HepG2 (cell line): ENCODE data around the gene TRPT1. TPM values are rescaled to one million over a fixed set of nuclear protein-coding genes. Genes with fewer than 3 reads are reported as not detected.

Experiments used
- CENPX ChIP-seq: sonication (generic); formaldehyde crosslinking; IDR thresholded peaks from 2 replicates; pipeline ENCODE4 v1.9.0; 2021; ENCODE audit warnings: mild to moderate bottlenecking, missing genetic modification reagents, moderate library complexity
- CREB1 ChIP-seq, 2 experiments: fragments of 450-650 bp in 1 of 2; IDR thresholded peaks; 2 replicates each; pipeline ENCODE4 v1.6.1; 2016 to 2017; ENCODE audit warnings: control low read depth in 1 of 2, mild to moderate bottlenecking in 1 of 2, missing compliant biosample characterization in 1 of 2, missing genetic modification characterization in 1 of 2
- DR1 ChIP-seq: sonication (generic); formaldehyde crosslinking; IDR thresholded peaks from 2 replicates; pipeline ENCODE4 v1.8.0; 2021; ENCODE audit warnings: mild to moderate bottlenecking, missing genetic modification reagents, inconsistent platforms
- SETDB1 ChIP-seq: sonication (generic); formaldehyde crosslinking; IDR thresholded peaks from 2 replicates; pipeline ENCODE4 v1.5.1; 2020; ENCODE audit warnings: missing genetic modification reagents, mild to moderate bottlenecking, borderline replicate concordance
- TARDBP ChIP-seq: sonication (generic); formaldehyde crosslinking; IDR thresholded peaks from 2 replicates; pipeline ENCODE4 v1.8.0; 2022; ENCODE audit warnings: mild to moderate bottlenecking, missing genetic modification reagents
- ZNF552 ChIP-seq: sonication (generic); formaldehyde crosslinking; IDR thresholded peaks from 2 replicates; pipeline ENCODE4 v1.9.0; 2022; ENCODE audit warnings: missing genetic modification reagents, mild to moderate bottlenecking, borderline replicate concordance
- ZNF557 ChIP-seq: sonication (generic); formaldehyde crosslinking; IDR thresholded peaks from 2 replicates; pipeline ENCODE4 v1.4.0; 2020; ENCODE audit warnings: missing genetic modification reagents
- ZNF569 ChIP-seq: sonication (generic); formaldehyde crosslinking; IDR thresholded peaks from 2 replicates; pipeline ENCODE4 v1.5.0; 2020; ENCODE audit warnings: mild to moderate bottlenecking, missing genetic modification reagents, moderate library complexity, borderline replicate concordance
- polyA plus RNA-seq, 8 experiments: library from polyadenylated mRNA; depleted of rRNA in 3 of 8; stranded (reverse) in 7 of 8; unstranded in 1 of 8; fragments of >200 nt; fragmentation: Illumina TruSeq in 4 of 8; extraction: Trizol in 4 of 8; gene quantifications; 2 replicates each; pipeline versions ENCODE4 v1.2.1 to v1.2.3, GENCODE V29; 2011 to 2016; ENCODE audit warnings: low read depth in 4 of 8, missing spikeins in 1 of 8, mixed read lengths in 1 of 8; ENCODE audit not compliant: insufficient read depth in 1 of 8
- total RNA-seq, 5 experiments: library from RNA; depleted of rRNA; stranded (reverse); fragments of >200 nt; fragmentation: Illumina TruSeq; extraction: Trizol; gene quantifications; 2 replicates each; pipeline ENCODE4 v1.2.3, GENCODE V29; 2016; ENCODE audit warnings: low read depth in 1 of 5
- TF ChIP-seq, protein P1 (sequence below): sonication (generic); formaldehyde crosslinking; IDR thresholded peaks from 2 replicates; pipeline ENCODE4 v1.5.0; 2020; ENCODE audit warnings: mild to moderate bottlenecking, missing genetic modification reagents, moderate library complexity
- TF ChIP-seq, protein P2 (sequence below): sonication (generic); formaldehyde crosslinking; IDR thresholded peaks from 2 replicates; pipeline ENCODE4 v1.5.0; 2020; ENCODE audit warnings: missing genetic modification reagents
- TF ChIP-seq, protein P3 (sequence below): sonication (generic); formaldehyde crosslinking; IDR thresholded peaks from 2 replicates; pipeline ENCODE4 v1.4.0; 2020; ENCODE audit warnings: mild to moderate bottlenecking, missing genetic modification reagents
- TF ChIP-seq, protein P4 (sequence below): IDR thresholded peaks from 2 replicates; pipeline ENCODE4 v1.6.1; 2012; ENCODE audit warnings: low read depth, low read length, improper control_type of control experiment
- TF ChIP-seq, protein P5 (sequence below): sonication (generic); formaldehyde crosslinking; IDR thresholded peaks from 2 replicates; pipeline ENCODE4 v1.8.1; 2022; ENCODE audit warnings: low read depth, mild to moderate bottlenecking, missing genetic modification reagents
- TF ChIP-seq, protein P6 (sequence below): sonication (generic); formaldehyde crosslinking; IDR thresholded peaks from 2 replicates; pipeline ENCODE4 v1.5.1; 2020; ENCODE audit warnings: mild to moderate bottlenecking, missing genetic modification reagents

The TRPT1 gene
- total and polyA plus RNA-seq, 2 of the 13 experiments (the other 11 are each of a cell fraction or from before 2014, with no cell fraction given), result 24.8 to 40.7 TPM

DNA sequence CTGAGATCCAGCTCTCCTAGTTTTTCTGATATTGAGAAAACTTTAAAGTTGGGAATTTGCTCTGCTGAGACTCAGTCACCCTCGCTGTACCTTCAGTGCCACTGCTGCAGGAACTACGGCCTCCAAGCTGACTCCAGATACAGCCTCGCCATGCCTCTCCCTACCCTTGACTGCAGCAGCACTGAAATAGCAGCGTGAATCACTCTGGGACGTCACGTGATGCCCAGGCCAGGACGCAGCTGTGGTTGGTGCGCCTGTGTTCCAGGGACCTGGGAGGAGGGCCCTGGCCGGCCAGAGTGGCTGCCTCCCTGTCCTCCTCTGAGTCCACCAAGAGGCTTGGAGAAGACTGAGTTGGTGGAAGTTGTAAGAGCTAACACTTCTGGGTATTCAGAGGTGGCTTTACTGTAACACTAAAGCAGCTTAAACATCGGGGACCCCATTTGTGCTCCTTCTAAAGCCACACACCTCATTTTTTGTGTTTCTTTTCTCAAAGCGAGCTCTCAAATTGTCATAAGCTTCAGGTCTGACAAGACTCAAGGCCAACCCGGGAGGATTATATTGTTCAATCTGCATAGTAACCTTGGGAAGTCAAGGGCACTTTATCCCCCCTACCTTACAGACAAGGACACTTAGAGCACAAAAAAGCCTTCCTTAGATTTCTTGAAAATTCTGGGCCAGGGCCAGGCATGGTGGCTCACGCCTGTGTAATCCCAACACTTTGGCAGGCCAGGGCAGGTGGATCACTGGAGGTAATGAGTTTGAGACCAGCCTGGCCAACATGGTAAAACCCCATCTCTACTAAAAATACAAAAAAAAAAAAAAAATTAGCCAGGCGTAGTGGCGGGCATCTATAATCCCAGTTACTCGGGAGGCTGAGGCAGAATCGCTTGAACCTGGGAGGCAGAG is 44.2 kb downstream of the TRPT1 start (continued):
- TF ChIP-seq, protein P1, sequence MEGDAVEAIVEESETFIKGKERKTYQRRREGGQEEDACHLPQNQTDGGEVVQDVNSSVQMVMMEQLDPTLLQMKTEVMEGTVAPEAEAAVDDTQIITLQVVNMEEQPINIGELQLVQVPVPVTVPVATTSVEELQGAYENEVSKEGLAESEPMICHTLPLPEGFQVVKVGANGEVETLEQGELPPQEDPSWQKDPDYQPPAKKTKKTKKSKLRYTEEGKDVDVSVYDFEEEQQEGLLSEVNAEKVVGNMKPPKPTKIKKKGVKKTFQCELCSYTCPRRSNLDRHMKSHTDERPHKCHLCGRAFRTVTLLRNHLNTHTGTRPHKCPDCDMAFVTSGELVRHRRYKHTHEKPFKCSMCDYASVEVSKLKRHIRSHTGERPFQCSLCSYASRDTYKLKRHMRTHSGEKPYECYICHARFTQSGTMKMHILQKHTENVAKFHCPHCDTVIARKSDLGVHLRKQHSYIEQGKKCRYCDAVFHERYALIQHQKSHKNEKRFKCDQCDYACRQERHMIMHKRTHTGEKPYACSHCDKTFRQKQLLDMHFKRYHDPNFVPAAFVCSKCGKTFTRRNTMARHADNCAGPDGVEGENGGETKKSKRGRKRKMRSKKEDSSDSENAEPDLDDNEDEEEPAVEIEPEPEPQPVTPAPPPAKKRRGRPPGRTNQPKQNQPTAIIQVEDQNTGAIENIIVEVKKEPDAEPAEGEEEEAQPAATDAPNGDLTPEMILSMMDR, result no peak; the same call in 1 of the 2 replicates
- TF ChIP-seq, protein P2, sequence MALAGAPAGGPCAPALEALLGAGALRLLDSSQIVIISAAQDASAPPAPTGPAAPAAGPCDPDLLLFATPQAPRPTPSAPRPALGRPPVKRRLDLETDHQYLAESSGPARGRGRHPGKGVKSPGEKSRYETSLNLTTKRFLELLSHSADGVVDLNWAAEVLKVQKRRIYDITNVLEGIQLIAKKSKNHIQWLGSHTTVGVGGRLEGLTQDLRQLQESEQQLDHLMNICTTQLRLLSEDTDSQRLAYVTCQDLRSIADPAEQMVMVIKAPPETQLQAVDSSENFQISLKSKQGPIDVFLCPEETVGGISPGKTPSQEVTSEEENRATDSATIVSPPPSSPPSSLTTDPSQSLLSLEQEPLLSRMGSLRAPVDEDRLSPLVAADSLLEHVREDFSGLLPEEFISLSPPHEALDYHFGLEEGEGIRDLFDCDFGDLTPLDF, result no peak
- TF ChIP-seq, protein P3, sequence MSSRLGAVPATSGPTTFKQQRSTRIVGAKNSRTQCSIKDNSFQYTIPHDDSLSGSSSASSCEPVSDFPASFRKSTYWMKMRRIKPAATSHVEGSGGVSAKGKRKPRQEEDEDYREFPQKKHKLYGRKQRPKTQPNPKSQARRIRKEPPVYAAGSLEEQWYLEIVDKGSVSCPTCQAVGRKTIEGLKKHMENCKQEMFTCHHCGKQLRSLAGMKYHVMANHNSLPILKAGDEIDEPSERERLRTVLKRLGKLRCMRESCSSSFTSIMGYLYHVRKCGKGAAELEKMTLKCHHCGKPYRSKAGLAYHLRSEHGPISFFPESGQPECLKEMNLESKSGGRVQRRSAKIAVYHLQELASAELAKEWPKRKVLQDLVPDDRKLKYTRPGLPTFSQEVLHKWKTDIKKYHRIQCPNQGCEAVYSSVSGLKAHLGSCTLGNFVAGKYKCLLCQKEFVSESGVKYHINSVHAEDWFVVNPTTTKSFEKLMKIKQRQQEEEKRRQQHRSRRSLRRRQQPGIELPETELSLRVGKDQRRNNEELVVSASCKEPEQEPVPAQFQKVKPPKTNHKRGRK (CRISPR knock-in tag), result no peak
- TF ChIP-seq SETDB1 (CRISPR knock-in tag) (no peak), TARDBP (CRISPR knock-in tag) (no peak), CREB1 (IDR thresholded peaks at IDR 0.05) (no peak), CREB1 (CRISPR knock-in tag; IDR thresholded peaks at IDR 0.05) (no peak), CENPX (no peak), ZNF557 (CRISPR knock-in tag) (no peak), ZNF552 (CRISPR knock-in tag) (no peak), DR1 (CRISPR knock-in tag) (no peak), ZNF569 (no peak)
- TF ChIP-seq, protein P4, sequence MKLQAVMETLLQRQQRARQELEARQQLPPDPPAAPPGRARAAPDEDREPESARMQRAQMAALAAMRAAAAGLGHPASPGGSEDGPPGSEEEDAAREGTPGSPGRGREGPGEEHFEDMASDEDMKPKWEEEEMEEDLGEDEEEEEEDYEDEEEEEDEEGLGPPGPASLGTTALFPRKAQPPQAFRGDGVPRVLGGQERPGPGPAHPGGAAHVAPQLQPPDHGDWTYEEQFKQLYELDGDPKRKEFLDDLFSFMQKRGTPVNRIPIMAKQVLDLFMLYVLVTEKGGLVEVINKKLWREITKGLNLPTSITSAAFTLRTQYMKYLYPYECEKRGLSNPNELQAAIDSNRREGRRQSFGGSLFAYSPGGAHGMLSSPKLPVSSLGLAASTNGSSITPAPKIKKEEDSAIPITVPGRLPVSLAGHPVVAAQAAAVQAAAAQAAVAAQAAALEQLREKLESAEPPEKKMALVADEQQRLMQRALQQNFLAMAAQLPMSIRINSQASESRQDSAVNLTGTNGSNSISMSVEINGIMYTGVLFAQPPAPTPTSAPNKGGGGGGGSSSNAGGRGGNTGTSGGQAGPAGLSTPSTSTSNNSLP, result no peak
- TF ChIP-seq, protein P5, sequence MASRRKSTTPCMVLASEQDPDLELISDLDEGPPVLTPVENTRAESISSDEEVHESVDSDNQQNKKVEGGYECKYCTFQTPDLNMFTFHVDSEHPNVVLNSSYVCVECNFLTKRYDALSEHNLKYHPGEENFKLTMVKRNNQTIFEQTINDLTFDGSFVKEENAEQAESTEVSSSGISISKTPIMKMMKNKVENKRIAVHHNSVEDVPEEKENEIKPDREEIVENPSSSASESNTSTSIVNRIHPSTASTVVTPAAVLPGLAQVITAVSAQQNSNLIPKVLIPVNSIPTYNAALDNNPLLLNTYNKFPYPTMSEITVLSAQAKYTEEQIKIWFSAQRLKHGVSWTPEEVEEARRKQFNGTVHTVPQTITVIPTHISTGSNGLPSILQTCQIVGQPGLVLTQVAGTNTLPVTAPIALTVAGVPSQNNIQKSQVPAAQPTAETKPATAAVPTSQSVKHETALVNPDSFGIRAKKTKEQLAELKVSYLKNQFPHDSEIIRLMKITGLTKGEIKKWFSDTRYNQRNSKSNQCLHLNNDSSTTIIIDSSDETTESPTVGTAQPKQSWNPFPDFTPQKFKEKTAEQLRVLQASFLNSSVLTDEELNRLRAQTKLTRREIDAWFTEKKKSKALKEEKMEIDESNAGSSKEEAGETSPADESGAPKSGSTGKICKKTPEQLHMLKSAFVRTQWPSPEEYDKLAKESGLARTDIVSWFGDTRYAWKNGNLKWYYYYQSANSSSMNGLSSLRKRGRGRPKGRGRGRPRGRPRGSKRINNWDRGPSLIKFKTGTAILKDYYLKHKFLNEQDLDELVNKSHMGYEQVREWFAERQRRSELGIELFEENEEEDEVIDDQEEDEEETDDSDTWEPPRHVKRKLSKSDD (CRISPR knock-in tag), result no peak
- TF ChIP-seq, protein P6, sequence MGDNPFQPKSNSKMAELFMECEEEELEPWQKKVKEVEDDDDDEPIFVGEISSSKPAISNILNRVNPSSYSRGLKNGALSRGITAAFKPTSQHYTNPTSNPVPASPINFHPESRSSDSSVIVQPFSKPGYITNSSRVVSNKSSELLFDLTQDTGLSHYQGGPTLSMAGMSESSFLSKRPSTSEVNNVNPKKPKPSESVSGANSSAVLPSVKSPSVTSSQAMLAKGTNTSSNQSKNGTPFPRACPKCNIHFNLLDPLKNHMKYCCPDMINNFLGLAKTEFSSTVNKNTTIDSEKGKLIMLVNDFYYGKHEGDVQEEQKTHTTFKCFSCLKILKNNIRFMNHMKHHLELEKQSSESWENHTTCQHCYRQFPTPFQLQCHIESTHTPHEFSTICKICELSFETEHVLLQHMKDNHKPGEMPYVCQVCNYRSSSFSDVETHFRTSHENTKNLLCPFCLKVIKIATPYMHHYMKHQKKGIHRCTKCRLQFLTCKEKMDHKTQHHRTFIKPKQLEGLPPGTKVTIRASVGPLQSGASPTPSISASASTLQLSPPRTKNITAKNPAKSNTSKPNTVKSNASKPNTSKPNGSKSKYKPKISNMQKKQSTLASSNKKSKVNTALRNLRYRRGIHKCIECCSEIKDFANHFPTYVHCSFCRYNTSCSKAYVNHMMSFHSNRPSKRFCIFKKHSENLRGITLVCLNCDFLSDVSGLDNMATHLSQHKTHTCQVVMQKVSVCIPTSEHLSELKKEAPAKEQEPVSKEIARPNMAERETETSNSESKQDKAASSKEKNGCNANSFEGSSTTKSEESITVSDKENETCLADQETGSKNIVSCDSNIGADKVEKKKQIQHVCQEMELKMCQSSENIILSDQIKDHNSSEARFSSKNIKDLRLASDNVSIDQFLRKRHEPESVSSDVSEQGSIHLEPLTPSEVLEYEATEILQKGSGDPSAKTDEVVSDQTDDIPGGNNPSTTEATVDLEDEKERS (CRISPR knock-in tag), result no peak
